ENCODE data around the gene MRPS22.

GRCh38 chr3:139312416-139312815 lies 31.4 kb upstream of the MRPS22 start:
- no peak for TF ChIP-seq CTCF (IDR thresholded peaks at IDR 0.05)
- no peak for TF ChIP-seq POLR2A (IDR thresholded peaks at IDR 0.05)
